Stimulated activated naive CD8-positive, alpha-beta T cell treated with anti-CD3 and anti-CD28 coated beads, Interleukin-15, Interleukin-2, amounts not matched to agents 100 U/mL and 50 U/mL, for 24 hours (primary cell): ENCODE data around the gene EGFL7.
"Not testable (repeated sequence)": the region's sequence is repeated elsewhere in the genome, so short reads cannot be mapped to it uniquely, and the experiment has no call there.

Experiments
- ATAC-seq: fragments of 150-1000 bp; cut with Tn5 transposase; one replicate; pipeline ENCODE4 v1.10.0; 2021
- DNase-seq: peaks from one replicate; pipeline ENCODE4 v3.0.0; 2021

The EGFL7 gene

GRCh38 chr9:136624184-136624951 lies 38.3 kb upstream of the EGFL7 start:
- no peak for DNase-seq
- ATAC-seq, result no peak

- no peak for DNase-seq
- no peak for ATAC-seq
Observed at GRCh38 chr9:136625101-136626065, 37.3 kb upstream of the EGFL7 start.

DNA sequence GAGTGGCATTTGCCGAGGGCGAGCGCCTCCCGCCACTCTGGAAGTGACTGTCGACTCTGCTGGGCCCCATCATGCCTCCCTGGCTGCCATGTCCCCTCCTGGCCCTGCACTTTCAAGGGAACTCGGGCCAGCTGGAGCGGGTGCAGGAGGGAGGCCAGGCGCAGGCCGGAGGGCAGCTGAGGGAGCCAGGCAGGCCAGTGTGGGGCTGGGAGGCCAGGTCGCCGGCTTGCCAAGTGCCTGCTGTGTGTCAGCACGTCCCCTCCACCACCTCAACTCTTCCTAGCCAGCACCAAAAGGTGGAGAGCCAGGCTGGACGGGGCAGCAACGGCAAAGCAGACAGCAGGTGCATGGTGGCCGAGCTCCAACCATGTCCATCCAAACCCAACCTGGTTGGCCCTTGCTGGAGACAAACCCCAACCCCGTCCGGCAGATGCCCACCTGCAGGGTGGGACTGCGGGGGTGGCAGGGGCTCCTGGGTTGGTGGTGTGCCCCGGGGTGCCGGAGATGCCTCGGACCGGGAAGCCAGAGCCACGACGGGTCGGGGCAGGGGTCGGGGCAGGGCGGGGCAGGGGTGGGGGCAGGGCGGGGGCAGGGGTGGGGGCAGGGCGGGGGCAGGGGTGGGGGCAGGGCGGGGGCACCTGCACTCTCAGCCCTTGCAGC lies 36.5 kb upstream of the EGFL7 start:
- ATAC-seq (no peak), DNase-seq (no peak)

GRCh38 chr9:136626740-136627642 lies 35.7 kb upstream of the EGFL7 start:
- no peak for DNase-seq
- no peak for ATAC-seq

DNA sequence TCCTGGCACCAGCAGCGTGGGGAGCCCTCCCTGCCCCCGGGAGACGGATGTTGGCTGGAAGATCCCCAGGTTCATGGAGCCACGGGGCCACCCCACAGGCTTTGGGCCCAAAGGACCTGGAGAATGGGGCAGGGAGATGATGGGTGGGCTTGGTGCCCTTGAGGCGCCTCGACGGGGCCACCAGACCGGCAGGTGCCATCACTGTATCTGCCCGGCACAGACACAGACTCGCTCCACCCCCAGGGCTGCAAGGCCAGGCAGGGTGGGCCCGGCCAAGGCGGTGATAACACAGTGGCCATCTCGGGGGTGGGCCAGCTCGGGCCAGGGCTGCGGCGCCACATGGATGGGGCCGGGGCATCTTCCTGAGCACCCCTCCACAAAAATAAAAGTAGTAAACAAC lies 35.0 kb upstream of the EGFL7 start:
- DNase-seq, result no peak
- ATAC-seq, result no peak

DNA sequence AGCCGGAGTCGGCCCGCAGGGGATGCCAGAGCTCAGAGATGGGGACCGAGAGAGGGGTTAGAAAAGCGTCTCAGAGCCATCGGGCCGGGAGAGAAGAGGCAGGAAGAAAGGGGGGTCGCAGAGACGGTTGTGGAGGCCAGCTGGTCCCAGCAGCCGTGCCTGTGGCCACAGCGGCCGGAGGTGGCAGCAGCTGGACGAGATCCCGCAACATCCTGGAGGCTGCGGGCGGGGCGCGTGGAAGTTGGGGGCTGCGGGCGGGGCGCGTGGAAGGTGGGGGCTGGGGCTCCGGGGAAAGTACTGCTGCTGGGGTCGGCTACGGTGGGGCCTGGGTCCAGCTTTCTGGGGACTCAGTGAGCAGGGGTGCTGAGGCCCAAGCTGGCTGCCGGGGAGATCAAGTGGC lies 34.4 kb upstream of the EGFL7 start:
- ATAC-seq (no peak), DNase-seq (no peak)

DNA sequence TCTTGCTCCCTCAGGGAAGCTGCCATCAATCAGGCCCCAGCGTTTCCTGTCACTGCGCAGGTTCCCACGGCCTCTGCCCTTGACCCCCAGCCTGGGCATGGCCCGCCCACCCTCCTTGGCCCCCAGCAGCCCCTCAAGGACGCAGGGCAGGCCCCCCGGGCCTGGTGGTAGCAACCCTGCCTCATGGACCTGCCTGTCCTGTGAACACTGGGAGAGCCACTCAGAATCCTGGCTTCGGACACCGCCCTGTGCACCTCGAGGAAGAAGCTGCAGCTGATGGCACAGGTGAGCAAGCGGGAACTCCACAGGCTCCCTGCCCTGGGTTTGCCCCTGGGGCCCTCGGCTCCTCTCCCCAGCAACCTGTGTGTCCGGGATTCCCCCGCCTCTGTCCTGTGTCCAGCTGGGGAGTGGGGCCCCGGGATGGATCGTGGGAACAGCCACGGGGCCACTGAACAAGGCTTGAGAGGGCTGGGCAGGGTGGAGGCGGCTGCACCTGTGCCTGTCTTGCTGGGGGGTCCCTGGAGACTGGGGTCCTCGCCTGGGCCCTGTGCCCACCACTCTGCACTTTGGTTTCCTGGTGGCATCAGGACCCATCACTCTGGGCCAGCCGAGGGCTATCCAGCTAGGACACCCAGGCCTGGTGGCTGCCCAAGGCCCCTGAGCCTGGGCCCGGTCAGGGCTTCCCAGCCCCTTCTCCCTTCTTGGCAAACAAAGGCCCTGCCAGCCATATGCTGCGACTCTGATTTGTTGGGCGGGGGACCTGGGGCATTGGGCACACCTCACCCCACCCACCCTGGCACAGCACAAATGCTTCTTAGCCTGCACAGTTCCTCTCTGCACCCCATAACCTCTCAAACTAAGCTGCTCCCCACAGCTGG lies 33.5 kb upstream of the EGFL7 start:
- DNase-seq (no peak), ATAC-seq (no peak)

DNA sequence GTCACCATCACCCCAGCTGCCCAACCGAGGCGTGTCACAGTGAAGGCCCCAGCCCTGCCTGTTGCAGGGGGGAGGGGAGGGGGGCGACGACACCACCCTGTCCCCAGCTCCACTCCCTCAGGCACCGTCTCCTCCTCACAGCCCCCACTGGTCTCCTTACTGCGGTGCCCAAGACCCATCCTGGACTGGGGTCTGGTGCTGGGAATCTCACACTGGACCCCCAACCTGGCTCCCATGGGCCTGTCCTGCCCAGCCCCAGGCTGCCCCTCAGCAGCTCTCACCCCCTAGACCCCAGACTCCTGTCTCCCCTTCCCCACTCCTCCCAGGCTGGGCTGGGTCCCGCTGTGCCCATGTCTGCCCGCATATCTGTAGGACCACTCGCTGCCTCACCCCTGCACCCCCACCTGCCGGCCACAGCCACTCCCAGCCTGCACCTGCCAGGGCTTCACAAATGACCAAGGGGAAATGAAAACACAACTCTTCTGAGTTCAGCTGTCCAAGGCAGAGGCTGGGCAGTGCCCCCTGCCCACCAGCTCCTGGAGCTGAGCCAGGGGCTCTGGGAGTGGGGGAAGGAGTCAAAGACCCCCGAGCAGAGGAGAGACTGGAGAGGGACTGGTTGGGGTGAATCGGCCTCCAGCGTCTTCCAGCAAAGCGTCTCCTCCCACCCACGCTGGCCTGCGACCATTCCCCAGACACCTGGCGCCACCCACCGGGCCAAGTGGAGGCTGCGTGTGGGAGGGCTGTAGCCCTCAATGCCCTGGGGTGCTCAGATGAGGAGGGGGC lies 32.6 kb upstream of the EGFL7 start:
- DNase-seq, result peak; percentile 76
- ATAC-seq, result peak; percentile 31

- DNase-seq (no peak), ATAC-seq (no peak)
Observed at GRCh38 chr9:136630662-136630992, 32.1 kb upstream of the EGFL7 start.

GRCh38 chr9:136631038-136632000 lies 31.4 kb upstream of the EGFL7 start:
- ATAC-seq, result peak; percentile 85

GRCh38 chr9:136632072-136632471 lies 30.6 kb upstream of the EGFL7 start:
- not testable (repeated sequence) for ATAC-seq, DNase-seq

More at GRCh38 chr9:136631038-136632000, 31.4 kb upstream of the EGFL7 start:
- DNase-seq, result peak; percentile 81

GRCh38 chr9:136632491-136633106 lies 30.1 kb upstream of the EGFL7 start:
- ATAC-seq, DNase-seq: not testable (repeated sequence)

GRCh38 chr9:136634904-136635303 lies 27.8 kb upstream of the EGFL7 start:
- ATAC-seq (no peak), DNase-seq (no peak)

GRCh38 chr9:136640171-136641111 lies 22.3 kb upstream of the EGFL7 start:
- DNase-seq (no peak), ATAC-seq (no peak)

DNA sequence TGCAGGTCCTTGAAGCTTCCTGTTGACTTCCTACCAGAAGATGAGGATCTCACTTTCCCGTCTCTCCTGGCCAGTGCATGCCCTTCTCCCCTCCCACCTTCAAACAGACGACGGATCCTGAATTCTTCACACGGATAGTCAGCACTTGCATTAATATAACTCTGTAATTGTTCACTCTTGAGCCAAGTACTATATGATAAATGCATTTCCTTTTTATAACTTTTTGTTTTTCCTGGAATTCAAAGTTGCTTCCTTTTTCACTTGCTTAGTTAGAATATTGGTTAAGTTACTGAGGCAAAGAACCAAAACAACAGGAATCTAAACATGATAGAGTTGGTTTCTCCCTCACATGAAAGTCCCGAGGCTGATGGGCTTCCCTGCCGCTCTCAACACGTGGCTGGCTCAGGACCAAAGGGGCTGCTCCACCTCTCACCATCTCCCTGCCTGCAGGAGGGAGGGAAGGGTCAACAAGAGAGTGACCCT lies 20.2 kb upstream of the EGFL7 start:
- DNase-seq, result no peak
- ATAC-seq, result no peak

DNA sequence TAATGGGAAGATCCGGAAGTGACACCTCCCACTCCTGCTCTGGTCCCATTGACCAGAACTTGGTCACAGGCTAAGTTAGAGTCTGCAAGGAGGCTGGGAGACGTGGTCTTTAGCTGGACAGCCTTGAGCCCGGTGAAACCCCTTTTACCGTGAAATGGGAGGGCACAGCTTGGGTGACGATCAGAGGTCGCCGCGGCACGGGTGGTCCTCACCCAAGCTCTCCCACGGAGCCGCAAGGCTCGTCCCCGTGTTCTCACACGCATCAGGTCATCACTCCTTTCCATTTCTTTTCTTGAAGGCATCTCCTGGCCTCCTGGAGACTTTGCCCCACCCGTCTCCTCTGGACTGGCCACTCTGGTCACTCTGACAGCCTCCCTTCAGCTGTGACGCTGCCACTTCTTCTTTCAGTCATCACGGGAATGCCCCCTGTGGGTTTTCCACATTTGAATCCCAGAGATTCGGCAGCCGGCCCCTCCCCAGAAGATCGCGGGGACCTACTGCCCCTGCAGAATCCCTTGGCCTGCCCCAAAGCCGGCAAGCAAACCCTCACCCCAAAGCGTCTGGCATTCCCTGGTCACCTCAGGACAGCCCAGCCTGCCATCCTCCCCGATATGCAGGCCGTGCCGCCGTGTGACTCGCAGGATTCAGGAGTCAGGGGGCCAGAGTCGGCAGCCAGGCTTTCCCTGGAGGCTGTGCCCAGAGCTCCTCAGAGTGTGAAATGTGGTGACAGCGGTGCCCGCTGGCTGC lies 18.9 kb upstream of the EGFL7 start:
- ATAC-seq, result no peak

More for the DNA sequence above, 18.9 kb upstream of the EGFL7 start:
- DNase-seq, result no peak
